Amniotic epithelial cell (primary cell): ENCODE results near the gene CFAP157.
A peak's percentile ranks its signal among the peaks of the same experiment; 100 is the strongest.

Source experiments
- DNase-seq: peaks from one replicate; pipeline ENCODE4 v3.0.0-alpha.2; 2010; ENCODE audit warnings: low read depth

CFAP157 gene

DNA sequence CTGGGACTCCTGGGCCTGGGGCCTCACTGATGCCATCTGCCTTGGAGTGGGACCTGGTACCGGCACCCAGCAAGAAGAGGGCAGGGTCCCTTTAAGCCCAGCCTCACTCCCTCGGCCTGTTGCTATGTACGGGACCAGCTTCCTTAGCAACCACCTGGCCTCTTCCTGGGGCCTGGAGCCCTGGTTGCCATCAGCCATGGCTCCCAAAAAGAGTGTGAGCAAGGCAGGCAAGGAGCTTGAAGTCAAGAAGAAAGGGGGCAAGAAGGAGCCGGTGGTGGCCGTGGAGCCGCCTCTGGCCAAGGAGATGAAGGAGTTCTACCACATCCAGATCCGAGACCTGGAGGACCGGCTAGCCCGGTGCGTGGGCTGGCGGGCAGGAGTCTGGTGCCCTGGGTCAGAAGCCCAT is at the start of gene CFAP157:
Gene CFAP157 (plus strand): TSS at position 153 of the 406 bp plus-strand sequence. CDS start 44 bp downstream, at position 197.
- DNase-seq = no peak

DNA sequence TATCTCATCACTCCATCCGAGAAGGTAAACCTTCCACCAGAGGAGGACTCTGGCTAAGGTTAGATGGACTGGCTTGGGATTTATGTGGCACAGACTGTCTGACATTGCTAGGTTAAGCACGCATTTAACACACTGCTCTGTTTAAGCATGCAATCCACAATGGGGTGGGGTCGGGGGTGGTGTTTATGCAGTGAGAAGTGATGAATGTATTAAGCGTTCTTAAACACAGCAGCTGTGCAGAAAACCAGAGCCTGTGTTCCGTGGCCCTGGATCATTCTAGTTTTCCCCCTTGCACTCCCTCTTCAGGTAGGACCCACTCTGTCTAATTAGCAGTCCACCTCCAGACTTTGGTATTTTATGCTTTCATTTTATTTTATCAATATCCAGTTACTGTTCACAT is 48.4 kb upstream of the CFAP157 start:
- DNase-seq = no peak

DNA sequence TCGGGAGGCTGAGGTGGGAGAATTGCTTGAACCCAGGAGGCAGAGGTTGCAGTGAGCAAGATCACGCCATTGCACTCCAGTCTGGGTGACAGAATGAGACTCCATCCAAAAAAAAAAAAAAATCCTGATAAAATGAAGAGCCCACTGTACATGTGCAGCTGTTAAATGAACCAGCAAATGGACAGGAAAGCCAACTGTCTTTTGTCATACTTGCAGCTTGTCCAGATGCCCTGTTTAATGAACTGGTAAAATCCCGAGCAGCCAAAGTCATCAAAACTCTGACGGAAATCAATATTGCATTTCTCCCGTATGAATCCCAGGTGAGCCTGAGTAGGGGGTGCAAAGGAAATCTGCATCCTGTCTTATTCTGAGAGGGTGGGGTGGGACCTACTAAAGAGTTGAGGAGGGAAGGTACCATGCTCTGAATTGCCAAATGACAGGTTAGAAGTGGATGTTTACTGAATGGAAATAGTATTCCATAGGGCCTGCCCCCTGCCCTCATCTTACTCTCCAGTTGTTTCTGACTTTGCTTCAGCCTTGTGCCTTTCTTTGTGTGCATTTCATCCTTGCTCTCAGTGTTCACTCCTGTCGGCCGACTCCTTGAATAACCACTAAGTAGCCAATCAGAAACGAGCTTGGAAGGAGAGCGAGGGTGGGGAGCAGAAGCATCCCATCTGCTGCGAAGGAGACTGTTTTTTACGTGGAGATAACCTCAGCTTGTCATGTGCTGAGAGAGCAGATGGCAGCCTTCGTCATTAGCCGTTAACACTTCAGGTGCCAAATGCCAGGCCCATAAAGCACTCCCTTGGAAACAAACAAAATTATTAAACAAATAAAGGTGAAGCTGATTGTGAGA is 45.7 kb upstream of the CFAP157 start:
- no peak for DNase-seq

DNA sequence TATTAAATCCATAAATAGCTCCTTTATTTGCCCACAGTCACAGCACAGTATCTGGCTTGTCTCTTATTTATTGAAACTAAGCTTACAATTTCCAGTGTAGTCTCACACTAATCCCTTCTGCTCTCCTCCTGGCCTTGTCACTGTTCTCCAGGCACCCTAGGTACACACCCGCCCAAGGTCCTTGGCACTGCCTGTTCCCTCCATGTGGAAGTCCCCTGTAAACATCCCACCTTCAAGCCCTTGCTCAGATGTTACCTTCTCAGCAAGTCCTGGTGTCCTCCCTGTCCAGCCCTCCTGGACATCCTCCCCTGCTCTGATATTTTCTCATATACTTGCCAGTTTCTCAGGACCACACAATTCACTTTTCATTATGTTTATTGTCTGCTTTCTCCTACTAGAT is 44.2 kb upstream of the CFAP157 start:
- no peak for DNase-seq

DNA sequence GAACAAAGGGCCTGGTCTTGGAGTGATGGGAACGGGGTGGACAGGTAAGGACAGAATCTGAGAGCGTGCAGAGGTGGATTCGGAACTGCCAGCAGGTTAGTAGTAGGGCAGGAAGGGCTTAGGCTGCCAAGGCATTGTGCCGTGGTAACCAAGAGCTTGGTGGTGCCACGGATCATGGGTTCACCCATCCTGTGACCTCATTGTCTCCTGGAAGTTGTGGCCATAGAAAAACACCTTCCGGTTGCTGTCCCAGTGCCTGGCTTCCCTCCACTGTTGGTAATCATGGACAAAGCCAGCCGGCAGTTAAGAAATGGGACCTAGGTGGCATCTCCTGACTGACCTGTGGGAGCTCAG is 42.5 kb upstream of the CFAP157 start:
- DNase-seq = no peak

DNA sequence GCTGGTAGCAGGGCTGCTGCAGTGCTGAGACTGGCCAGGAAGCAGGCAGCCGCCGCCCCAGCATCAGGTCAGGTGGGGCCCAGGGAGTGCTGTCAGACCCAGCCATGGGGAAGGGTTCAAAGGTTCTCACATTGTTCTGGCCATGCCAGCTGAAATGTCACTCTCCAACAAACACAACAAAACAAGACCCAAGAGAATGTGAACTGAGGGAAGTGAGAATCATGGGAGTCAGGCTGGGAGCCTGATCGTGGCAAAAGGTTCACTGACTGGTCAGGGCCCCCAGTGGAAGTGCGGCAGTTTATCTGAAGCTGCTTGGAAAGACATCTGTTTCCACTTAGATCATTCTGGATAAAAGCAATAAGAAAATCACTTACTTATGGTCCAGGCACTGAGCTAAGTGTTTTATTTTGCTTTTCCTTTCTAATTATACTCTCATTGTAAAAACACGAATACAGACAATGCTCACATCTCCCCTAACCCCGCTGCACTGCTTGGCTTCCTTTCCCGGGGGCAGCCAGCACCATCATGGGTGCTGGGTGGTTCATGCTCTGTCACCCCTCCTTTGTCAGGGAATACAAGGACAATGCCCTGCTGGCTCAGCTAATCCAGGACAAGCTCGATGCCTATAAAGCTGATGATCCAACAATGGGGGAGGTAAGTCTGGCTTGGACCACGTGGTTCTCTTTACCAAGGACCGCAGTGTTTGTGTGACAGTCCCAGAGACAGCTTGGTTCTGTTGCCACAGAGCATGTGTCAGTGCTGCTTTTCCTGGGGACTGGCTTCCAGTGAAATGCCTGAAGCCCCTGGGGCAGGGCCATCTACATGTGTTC is 41.9 kb upstream of the CFAP157 start:
- no peak for DNase-seq

DNA sequence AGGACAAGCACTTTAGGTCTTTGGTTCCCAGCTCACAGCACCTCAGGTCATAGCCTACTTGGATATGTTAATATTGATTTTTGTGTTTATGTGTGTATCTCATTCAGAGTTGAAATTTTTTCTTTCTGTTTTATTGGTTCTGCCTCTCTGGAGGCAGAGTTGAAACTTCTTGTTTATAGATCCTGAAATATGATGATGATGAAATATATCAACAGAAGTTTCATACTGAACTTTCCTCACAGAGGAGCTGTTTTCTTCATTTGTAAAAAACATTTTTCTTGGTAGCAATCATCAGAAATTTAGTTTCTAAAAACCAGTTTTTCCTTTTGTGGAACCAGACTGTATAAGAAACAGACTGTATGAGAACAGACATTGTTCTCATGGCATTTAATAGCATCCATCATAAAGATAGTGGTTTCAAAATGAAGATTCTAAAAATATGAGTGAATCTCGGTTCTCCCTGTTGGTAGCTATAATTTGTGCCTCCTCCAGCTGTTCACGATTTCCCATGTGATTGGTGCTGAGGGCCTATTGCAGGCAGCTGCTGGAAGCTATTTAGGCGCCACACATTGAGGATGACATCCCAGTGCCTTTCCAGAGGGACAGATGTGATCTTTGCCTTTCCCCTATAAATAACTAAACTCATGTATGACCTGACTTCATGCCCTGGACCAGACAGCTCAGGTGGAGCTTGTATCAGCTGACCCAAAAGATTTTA is 39.5 kb upstream of the CFAP157 start:
- DNase-seq = no peak

DNA sequence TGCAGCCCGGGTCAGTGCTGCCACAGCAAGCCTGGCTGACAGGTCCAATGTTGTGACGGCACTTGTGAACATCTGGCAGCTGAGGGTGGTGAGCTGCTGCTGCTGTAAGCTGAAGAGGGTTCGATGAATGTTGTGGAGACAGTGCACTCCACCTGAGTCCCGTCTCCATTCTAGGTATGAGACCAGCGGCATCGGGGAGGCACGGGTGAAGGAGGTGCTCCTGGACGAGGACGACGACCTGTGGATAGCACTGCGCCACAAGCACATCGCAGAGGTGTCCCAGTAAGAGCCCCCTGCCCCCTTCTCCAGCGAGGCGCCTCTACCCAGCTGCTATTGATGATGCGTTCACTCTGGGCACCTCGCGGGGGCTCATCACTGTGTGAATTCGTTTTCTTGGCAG is 38.9 kb upstream of the CFAP157 start:
- DNase-seq = no peak

DNA sequence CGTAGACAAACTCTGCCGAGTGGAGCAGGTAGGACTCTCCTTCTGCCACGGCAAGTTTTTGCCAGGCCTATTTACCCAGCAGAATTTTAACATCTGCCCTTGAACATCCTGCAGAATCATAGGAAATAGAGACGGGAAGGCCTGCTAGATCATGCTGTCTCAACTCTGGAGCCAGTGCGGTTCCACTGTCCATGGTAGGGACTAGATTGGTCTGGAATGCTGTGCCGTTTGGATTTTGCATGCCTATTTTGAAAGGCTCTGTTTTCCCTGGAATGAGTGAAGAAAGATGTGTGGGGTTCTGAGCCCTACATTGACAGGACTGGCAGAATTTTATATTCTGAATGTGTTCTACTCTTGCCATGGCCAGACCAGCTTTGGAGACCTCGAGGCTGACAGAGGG is 33.6 kb upstream of the CFAP157 start:
- DNase-seq = no peak

DNA sequence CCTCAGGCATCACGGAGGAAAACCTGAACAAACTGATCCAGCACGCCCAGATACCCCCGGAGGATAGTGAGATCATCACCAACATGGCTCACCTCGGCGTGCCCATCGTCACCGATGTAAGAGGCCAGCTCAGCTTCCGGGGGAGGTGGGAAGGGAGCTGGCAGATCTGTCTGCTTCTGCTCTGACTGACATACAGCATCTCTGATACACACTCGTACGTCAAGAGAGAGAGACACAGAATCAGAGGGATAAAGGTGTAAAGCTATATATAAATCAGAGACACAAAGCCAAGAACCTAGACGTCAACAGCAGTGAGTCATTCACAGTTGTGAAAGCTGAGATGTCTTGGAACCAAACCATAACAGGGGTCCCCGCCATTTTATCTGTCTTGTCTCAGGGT is 30.1 kb upstream of the CFAP157 start:
- DNase-seq = peak; percentile 74

DNA sequence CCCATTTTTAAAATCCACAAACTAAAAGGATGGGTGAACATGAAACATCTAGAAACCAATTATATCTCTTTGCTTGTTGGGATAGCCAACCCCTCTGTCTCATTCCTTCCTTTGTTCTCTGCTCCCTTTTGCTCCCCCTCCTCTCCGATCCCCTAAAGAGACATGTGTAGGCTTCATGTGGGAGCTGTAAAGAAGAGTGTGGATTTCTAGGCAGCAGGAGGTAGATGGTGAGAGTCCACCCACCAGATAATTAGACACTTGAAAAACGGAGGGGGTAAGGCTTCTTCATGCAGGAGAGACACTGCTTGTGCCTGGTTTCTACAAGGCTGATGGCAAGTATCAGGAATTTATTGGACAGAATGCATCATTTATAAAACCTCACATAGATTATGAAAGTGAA is 27.3 kb upstream of the CFAP157 start:
- DNase-seq = no peak

DNA sequence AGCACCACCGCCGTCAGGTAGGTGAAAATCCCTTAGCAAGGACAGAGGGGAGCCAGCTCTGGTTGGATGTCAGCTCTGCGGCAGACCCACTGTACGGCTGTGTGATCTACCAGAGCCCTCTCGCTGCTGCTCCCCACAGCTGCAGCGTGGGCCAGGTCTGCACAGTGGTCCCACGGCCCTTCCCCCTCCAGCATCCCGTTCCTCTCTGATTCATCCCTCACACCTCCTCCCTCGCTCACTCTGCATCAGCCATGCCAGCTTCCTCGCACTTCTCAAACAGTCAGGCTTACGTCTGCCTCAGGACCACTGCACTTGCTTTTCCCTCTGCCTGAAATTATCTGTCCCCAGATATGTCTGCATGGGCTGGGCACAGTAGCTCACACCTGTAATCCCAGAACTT is 26.6 kb upstream of the CFAP157 start:
- DNase-seq = no peak

DNA sequence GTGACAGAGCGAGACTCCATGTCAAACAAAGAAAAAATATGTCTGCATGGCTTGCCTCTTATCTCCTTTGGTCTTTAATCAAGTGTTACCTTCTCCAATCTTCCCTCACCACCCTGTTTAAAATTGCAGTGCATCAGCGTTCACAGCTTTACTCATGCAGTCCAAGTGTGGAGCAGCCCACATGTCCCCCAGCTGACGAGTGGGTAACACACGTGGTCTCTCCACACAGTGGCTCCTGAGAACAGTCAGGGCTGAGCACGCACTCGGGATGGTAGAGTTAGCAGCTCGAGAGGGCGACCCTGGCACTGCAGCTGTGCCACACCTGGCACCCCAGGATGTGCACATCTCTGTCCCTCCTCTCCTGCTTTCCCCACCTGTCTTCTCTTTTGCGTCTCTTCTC is 25.9 kb upstream of the CFAP157 start:
- no peak for DNase-seq

DNA sequence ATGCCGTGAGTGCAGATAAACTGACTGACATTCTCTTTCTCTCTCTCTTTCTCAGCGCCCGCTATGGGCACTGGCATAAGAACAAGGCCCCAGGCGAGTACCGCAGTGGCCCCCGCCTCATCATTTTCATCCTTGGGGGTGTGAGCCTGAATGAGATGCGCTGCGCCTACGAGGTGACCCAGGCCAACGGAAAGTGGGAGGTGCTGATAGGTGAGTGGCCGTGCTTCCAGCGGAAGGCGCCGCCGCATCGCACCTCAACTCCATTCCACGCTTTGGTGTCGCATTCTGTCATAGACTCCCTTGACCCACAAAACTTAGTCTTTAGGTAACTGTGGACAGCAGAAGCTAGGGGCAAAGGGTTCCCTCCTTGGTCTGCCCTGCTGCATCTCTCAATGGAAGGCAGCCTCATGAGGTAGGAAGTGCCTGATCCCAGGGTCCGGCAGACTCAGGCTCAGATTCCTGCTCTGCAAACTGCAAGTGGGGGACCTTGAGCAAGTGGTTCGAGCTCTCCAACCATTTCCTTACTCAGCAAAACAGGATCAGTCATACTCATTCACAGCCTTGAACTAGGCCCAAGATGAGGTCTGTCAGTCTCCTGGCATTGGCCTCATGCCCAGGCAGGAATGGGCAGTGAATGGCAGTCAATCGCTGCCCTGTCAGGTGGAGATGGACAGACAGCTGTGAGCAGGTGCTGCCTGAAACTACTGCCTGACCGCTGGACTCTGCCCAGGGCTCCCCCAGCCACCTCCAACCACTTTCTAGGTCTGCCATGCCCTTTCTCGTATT is 24.2 kb upstream of the CFAP157 start:
- peak; percentile 17 for DNase-seq

DNA sequence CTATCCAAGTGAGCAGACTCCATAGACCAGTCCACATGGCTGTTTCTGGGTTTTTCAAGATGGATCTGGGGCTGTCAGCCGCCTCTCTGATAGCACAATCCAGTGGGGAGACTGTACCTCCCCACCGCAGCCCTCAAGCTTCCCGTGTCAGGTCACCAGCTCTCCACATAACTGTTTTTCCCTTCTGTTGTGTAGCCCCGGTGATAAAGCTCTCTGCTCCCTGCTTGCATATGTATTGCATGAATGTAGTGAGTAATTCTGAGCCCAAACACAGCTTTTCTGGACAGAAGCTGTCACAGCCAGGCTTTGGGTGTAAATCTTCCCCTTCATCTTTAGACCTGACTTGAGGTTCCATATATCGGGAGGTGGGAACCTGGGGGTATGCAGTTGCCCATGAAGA is 23.1 kb upstream of the CFAP157 start:
- peak; percentile 95 for DNase-seq

DNA sequence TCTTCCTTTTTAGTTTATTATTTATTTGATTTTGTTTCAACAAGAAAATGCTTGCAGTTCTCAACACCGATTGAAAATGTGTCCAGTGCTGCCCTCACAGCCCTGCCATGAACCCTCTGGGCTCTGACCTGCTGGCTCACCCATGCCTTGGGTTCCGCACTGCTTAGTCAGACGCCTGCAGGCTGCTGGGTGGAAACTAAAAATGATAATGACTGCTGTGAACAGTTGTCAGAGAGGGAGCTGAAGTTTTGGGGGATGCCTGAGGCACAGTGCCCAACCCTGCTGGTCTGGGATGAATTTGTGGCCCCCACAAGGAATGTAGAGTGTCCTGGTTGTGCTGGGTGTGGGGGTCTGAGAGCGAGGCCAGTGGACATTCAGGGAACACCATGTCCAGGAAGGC is 22.2 kb upstream of the CFAP157 start:
- peak; percentile 74 for DNase-seq

DNA sequence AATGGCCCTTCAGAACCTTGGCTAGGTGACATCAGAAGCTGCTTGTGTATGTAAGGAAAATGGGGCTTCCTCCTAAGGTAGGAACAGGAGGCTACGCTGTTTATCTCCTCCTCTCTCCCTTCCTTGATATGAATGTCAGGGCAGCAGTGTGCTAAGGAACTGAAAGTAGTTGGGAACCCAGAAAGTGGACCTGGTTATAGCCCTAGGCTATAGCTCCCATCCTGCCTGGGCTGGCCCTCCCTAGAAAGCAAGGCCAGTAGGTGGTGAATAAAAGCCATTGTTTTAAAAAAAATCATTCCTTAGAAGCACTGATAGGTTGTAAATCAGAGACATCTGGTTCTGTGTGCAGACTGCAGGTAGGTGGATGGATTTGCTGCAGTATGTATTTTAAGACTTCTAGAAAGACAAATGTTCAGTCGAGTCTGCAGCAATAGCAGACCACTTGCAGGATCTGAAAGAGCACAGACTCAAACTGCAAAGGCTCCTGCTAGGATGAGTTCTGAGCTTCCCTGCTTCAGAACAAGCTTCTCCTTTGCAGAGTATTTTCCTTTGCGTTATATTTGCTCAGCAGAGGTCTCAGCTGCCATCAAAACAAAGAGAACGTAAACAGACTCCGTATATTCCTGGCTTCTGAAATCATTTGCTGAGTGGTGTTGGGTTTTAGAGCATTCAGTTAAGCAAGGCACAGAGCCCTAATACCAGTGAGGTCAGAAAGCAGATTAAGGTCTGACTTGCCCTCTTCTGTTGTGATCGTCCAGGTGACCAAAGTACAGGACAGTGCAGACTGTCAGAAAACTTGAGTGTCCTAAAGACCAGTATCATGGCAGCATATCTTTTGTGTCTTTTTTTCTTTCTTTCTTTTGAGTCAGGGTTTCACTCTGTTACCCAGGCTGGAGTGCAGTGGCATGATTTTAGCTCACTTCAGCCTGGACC is 20.1 kb upstream of the CFAP157 start:
- no peak for DNase-seq

DNA sequence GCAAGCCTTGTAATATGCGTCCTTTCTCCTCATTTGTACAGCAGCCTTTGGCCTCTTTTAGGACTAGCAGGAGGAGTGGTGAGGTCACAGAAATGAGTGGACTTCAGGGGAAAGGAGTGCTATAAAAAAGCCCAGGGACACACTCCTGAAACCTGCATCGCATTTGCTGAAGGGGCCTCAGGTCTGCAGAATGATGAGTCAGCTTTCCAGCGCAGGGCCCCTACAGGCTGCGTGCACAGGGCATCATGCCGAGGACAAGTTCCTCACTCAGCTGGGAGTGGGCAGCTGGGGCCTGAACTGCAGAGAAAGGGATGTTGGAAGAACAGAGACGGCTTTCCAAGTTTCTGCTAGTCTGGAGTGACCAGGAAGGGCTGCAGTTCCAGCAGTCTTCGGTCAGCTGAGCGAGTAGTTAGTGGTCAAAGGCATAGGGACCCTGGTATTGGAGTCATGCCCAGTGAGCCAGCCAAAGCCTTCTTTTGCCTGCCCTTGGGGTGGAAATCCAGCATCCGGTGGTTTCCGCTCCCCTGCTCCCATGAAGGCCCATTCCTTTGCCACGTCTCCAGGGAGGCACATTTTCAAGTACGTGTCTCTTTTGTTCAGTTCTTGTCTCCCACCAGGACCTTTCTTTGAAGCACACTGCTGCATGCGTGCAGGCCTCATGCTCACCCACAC is 17.3 kb upstream of the CFAP157 start:
- DNase-seq = no peak

DNA sequence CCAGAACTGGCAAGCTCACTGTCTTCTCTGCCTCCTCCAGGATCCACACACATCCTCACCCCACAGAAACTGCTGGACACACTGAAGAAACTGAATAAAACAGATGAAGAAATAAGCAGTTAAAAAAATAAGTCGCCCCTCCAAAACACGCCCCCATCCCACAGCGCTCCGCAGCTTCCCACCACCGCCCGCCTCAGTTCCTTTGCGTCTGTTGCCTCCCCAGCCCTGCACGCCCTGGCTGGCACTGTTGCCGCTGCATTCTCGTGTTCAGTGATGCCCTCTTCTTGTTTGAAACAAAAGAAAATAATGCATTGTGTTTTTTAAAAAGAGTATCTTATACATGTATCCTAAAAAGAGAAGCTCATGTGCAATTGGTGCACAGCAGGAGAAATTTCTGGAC is 16.1 kb upstream of the CFAP157 start:
- DNase-seq = no peak

DNA sequence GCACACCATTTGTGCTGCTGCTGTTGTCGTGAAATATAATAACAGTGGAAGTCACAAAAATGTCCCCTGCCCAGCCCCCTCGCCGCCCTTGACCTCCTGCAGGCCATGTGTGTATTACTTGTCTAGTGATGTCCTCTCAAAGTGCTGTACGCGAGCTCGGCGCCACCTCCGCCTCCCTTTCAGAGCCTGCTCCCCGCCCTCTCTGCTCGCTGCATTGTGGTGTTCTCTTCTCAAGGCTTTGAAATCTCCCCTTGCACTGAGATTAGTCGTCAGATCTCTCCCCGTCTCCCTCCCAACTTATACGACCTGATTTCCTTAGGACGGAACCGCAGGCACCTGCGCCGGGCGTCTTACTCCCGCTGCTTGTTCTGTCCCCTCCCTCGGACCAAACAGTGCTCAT is 14.7 kb upstream of the CFAP157 start:
- DNase-seq = no peak
